ENCODE data around the gene EPS8.

The EPS8 gene

DNA sequence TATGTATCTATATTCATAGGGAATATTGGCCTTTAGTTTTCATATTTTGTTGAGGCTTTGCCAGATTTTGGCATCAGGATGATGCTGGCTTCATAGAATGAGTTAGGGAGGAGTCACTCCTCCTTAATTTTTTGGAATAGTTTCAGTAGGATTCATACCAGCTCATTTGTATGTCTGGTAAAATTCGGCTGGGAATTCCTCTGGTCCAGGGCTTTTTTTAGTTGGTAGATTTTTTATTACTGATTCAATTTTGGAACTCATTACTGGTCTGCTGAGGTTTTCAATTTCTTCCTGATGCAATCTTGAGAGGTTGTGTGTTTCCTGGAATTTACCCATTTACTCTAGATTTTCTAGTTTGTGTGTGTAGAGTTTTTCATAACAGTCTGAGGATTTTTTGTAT is 175.2 kb downstream of the EPS8 start:
- in situ Hi-C loops (cut with MboI; ENCODE audit: low sequenced_read_pairs), result no loop called here

DNA sequence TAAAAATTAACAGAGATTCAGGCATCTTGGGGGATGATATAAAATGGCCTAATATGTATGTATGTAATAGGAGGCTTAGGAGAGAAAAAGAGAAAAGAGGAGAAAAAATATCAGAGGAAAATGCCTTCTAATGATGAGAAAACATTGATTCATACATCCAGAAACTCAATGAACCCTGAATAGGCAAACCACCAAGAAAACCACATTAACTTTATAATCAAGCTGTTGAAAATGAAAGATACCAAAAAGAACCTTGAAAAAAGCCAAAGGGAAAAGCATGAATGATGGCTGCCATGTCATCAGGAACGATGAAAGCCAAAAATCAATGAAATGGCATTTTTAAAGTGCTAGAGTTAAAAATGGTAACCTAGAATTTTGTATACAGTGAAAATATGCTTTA is 180.2 kb downstream of the EPS8 start:
- in situ Hi-C loops (cut with MboI; ENCODE audit: low sequenced_read_pairs), result no loop called here

DNA sequence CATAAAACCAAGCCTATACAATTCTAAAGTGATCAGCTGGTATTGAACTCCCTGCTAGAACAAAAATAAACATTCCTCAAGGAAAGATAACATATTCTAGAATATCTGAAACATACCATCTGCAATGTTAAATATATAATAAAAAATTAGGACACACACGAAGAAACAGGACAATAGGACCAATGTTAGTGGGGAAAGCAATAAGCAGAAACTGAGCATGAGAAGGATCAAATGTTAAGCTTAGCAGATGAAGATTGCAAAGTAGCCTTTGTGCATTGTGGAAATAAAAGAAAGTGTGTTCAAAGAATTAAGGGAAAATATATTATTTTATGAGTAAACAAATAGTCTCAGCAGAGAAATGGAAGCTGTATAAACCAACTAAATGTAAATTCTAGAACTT is 180.8 kb downstream of the EPS8 start:
- in situ Hi-C loops (cut with MboI; ENCODE audit: low sequenced_read_pairs), result no loop called here

DNA sequence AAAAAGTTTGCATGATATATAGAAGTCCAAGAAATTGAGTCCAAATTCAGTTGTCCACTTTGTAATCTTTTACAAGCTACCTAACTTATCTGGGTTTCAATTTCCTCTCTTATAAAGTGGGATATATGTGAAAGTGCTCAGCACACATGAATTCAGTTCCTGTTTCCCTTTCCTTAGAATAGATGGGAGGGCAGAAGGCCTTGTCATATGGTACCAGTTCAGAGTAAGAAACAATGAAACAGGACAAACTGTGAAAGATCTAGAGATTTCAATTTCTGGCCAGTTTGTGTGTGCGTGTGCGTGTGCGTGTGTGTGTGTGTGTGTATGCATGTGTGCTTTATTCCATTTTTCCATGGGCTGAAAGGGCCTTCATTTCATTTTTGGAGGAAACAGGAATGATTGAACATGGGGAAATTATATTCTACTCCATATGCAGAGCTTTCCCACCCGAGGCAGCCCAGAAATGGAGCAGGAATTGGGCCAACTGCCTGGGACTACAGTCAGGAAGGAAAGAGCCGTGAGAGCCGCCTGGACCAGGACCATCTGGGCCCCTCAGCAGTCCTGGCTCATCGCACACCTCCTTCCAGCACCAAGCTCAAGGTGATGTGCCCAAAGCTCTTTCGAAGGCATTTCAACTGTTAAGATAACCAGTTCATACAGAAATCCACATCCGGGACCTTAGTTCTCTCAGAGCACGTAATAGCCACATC is 183.2 kb downstream of the EPS8 start:
- in situ Hi-C loops (cut with MboI; ENCODE audit: low sequenced_read_pairs), result no loop called here

DNA sequence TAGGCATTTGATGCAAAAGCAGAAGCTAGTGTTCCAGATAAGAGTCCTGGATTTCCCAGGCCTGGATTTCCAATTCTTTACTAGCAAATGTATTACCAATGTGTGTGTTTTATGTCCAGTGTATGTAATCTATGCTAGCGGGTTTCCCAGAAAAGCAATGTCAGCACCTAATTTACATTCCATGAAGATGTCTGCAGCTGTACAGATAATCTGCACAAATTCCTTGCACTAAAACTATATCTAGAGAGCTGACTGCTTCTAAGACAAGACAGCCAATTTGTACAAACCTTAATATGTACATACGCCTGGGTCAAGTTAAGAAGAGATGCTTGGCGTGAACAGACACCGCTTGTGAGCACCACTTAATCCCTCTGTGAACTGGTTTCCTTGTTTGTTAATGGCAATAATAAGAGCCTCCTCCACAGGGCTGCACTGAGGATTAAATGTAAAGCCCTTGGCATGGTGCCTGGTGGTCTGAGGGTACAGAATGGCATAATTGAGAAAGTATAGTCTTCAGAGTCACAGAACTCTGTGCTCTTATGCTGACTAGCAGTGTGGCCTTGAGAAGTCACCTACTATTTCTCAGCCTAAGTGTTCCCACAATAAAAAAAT is 185.6 kb downstream of the EPS8 start:
- in situ Hi-C loops (cut with MboI; ENCODE audit: low sequenced_read_pairs), result no loop called here

DNA sequence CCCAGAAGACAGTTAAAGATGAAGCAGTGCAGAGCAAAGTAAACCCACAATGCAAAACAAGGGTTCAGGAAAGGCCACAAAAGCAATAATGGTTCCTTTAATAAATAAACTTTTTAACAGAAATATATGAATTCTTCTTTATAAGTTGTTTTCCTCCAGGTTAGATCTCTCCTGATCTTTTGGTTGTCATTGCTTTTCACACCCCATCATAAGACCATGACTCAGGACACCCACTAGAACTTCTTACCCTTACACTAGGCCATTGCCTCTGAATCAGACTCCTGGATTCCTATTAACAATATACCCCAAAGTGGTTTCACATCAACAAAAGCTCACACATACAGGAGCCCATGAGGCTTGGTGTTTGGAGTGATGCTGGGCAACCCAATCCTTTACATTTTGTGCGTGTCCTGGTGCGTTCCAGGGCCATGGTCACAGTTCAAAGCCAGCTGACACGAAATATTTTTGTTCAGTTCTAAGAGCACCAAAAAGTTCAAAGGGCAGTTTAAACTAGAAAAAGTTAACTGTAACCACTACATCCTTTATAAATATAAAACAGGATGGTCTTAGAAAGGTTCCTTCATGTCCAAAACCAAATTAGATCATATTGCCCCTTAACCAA is 187.0 kb downstream of the EPS8 start:
- in situ Hi-C loops (cut with MboI; ENCODE audit: low sequenced_read_pairs), result no loop called here

DNA sequence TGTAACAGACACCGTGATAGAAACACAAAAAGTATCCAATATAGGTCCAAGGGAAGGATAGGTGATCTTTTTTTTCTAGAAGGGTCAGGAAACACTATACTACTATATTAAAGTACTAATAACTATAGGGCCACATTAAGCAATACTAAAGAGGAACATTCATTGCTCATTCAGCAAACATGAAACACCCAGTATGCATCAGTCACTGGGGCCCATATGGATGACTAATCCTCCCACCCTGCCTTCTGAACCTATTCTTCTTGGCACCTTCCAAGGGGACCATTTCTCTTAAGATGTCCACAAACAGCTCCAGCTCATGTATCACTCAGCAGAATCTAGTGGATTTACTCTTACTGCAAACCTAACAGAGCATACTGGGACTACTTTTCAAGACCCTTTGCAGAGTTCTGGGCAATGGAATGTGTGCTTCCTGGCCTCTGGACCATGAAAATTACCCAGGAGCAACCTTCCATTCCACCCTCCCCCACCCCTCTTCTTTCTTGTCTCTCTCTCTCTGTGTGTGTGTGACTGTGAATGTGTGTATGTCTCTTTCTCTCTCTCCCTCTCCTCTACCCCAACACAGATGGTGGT is 187.9 kb downstream of the EPS8 start:
- in situ Hi-C loops (cut with MboI; ENCODE audit: low sequenced_read_pairs), result no loop called here

DNA sequence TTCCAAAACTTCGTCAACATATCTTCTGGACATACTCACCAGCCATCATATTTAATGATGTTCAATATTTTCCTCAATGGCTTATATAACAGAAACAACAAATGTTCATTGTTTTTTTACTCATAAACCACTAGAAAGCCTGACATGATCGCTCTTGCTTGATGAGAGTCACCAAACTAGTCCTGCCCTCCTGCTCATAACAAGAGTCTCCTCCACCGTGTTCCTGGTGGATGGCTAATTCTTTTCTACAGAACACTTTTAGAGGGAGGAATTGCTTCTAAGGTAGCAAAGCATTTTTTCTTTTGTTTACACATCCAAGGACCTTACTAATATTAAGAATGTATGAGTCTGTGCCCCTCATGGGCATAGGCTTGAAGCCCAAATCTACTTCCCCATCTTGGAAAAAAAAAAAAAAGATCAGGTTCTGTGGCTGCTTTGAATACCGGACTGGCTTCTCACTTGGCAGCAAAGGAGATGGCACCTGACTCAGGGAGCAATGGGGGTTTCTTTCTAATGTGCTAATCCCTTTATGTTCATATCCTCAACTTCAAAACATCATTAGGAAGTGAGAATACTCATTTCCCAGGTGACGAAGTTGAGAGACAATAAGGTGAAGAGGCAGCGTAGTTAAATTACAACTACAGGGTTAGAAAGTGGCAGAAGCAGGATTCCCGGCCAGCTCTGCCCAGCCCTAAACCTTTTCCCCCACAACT is 188.8 kb downstream of the EPS8 start:
- in situ Hi-C loops (cut with MboI; ENCODE audit: low sequenced_read_pairs), result no loop called here

DNA sequence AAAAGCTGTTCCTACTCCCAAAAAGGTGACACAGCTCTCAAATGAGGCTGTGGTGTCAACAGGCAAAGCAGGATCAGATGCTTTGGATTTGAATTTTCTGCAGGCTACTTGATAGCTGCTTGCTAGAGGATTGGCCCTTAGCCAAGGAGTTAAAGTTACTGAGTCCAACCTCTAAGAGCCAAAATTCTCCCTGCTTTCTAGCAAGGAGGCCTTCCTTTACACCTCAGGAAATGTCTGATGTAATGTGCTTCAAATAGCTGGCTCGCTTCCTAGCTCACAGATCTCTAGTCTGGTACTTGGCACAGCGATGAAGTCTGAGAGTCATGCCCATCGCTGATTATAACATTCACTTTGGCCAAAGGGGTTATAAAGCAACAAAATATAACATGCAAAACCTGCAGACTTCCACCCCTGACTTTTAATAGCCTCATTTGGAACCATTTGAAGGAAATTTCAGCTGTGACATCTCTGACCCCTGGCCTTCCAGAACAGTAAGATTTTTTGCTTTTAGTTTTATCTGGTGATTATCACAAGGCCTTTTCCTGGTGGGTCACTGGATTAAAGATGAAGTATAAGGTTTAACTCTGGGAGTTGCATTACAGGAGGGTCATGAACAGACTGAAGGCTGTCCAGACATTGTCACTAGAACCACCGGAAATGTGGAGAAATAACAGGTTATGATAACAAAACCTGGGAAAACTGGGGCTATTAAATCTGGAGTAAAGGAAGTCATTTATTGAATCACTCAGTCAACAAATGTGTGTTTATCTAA is 189.7 kb downstream of the EPS8 start:
- in situ Hi-C loops (cut with MboI; ENCODE audit: low sequenced_read_pairs), result loop anchor here (10.0 kb wide), 1 partner anchor 255 kb away; no protein-coding TSS in a partner anchor

DNA sequence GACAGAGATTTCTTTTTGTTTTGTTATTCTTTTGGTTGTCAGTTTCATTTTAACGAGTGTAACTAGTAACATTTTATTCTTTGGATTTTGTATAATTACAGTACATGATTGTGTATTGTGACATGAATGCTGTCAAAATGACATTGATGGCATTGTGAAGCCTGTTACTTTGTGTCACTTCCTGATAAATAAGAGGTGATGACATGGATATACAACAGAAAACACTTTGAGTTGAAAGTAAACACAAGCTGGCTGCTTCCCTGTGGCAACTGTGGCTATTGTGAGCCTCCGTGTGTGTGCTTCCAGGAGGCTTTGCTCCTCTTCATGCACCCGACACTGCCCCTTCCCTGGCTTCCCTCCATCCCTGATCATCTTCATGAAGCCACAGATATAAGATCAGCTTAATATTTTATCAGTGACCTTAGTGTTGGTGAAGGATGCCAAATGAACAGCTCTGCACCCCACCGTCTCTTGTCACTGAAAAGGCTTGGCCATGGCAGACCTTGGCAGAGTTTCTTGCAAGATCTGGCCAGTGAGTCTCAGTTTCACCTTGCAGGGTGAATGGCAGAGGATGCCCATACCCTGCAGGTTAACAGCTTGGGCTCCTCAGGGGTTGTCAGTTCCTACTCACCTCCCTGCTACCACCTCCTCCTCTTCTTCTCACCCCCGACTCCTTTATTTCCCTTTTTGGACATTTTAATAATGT is 191.9 kb downstream of the EPS8 start:
- in situ Hi-C loops (cut with MboI; ENCODE audit: low sequenced_read_pairs), result loop anchor here (10.0 kb wide), 1 partner anchor 258 kb away; no protein-coding TSS in a partner anchor

DNA sequence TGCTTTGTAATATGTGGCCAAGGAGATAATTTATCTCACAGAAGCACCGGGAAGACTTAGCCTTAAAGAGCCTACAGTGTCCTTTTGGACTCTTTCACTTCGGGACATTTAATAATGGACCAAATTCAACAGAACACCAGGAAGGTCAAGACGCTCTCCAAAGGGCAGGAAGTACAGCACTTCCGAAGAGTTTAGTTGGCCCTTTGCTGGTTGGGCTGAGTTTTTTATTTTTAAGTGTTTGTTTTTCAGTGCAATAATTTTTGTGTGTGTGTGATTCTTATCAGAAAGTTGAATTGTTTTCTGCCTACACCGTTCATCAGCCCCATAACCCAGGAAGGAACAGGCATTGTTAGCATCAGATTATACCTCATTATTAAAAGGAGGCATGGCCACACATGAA is 193.0 kb downstream of the EPS8 start:
- in situ Hi-C loops (cut with MboI; ENCODE audit: low sequenced_read_pairs), result loop anchor here (10.0 kb wide), 1 partner anchor 259 kb away; no protein-coding TSS in a partner anchor

DNA sequence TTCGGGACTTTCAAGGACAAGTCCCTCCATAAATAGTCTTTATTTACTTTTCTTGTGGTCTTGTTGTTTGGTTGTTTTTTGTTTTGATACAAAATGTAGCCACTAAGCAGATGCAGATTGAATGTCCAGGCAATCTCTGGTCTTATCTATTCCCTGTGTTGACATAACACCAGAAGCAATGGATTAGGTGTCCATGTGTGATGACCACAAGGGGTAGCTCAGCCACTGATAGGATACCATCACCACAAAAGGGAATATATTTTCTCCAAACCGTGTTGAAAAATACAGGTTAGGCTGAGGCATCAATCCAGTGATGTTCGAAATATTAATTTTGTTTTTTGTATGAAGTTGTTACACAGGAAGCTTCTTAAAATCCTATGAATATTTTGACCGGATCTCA is 196.3 kb downstream of the EPS8 start:
- in situ Hi-C loops (cut with MboI; ENCODE audit: low sequenced_read_pairs), result loop anchor here (10.0 kb wide), 1 partner anchor 262 kb away; no protein-coding TSS in a partner anchor

DNA sequence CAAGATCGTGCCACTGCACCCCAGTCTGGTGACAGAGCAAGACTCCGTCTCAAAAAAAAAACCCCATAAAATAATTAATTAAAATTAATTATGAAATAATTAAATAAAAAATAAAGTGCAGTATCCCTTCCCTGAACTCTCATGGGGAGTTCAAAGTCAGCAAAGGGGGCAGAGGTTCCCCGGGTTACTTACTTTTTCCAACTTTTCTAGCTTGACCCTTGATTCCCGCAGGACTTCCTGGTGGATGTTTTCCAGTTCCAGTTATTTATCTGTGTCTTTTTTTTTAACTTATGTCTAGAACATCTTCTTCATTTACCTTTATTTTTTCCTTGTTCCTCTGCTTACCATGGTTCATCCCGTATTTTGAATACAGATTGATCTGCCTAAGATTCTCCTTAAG is 197.4 kb downstream of the EPS8 start:
- in situ Hi-C loops (cut with MboI; ENCODE audit: low sequenced_read_pairs), result loop anchor here (10.0 kb wide), 1 partner anchor 263 kb away; no protein-coding TSS in a partner anchor

DNA sequence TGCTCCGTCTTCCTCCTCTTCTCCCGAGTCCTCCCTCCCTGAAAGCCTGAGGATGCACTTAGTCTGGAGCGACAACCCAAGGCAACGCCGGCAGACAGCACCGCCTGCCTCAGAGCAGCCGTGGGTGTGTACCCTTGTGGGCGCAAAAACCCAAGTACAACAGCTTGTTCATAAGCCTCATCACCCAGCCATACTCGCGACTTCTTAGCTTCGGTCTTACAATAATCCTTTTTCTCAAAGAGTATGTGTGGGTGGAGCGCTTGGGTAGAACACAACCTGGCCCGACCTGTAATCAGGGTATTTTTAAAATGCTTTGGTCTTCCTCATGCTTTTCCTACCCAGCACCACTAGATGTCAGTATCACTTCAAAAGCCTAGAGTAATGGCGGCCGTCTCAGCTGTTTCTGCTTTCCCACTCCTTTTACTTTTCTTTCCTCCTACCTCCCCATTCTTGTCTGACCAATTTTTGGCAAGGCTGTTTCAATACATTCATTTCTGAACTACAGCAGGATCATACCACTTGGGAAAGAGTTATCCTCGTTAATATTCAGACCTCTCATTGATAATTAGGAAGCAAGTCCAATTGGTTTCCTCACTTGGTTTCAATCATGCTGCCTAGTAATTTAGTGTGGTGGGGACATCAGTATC is 198.9 kb downstream of the EPS8 start:
- in situ Hi-C loops (cut with MboI; ENCODE audit: low sequenced_read_pairs), result loop anchor here (10.0 kb wide), 1 partner anchor 264 kb away; no protein-coding TSS in a partner anchor

DNA sequence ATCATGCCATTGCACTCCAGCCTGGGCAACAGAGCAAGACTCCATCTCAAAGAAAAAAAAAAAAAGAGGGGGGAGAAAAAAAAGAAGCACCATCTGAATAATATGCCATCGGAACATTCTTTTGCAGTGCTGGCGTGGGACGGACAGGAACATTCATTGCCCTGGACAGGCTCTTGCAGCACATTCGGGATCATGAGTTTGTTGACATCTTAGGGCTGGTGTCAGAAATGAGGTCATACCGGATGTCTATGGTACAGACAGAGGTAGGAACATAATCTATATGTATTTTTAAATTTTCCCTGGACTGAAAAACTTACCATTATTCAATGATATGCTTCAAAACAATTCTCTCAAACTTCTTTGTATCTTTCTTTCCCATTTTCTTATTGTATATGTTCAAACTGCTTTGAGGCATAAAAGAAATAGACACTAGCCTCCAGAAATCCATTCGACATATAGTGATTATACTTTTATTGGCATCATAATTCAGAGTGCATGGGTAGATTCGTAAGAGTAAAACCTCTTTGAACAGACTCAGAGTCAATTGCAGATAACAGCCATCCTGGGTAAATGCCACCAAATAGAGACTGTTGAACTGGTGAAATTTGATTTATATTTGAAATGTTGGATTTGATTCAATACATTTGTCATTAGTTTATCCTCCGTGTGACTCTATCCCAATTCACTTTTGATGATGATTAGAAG is 199.7 kb downstream of the EPS8 start:
- in situ Hi-C loops (cut with MboI; ENCODE audit: low sequenced_read_pairs), result loop anchor here (10.0 kb wide), 1 partner anchor 265 kb away; no protein-coding TSS in a partner anchor

DNA sequence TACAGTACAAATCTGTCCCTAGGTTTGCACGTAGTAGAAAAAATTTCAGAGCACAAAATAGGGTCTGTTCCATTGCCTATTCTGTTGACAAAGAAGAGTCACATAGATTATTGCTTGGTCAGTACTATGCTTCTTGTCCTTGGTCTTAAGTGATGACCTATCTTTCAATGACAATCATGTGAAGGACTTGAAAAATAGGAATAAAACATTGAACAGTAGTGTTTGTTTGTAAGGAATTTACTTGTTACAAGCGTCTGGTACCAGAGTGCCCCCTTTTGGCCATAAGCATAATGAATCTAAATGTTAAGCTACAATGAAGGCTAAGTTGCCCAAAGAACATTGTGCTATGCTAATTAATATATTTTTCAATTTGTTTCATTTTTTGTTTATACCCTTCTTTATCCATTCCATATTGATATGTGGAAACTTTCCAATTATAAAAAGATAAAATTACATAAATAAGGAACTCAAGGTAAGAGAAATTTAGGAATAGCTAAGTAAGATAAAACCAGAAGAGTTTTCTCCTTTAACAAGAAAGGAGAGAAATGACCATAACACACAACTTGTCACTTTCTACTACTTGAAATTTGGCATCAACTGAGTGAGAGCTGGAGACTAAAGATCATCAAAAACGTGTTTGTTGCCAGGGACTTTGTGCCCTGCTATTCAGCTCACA is 204.7 kb downstream of the EPS8 start:
- in situ Hi-C loops (cut with MboI; ENCODE audit: low sequenced_read_pairs), result loop anchor here (5.0 kb wide), 1 partner anchor 52 kb away; no protein-coding TSS in a partner anchor

DNA sequence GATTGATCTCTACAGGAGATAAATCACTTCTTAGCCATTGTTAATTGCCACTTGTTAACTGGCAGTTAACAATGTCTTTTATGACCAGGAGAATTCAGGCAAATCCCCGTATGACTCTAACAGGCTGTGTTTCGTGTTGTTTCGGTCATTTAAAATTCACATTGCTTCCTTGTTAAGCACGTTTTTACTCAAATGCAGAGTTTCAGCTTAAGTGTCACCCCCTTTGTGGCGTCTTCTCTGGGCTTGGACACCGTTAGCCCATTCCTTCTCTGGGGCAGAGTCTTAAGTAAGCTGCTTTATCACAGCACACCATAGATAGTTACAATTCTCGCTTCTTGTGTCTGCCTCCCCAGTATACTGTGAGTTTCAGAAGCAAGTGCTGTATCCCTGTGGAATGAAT is 205.4 kb downstream of the EPS8 start:
- in situ Hi-C loops (cut with MboI; ENCODE audit: low sequenced_read_pairs), result loop anchor here (5.0 kb wide), 1 partner anchor 52 kb away; no protein-coding TSS in a partner anchor

DNA sequence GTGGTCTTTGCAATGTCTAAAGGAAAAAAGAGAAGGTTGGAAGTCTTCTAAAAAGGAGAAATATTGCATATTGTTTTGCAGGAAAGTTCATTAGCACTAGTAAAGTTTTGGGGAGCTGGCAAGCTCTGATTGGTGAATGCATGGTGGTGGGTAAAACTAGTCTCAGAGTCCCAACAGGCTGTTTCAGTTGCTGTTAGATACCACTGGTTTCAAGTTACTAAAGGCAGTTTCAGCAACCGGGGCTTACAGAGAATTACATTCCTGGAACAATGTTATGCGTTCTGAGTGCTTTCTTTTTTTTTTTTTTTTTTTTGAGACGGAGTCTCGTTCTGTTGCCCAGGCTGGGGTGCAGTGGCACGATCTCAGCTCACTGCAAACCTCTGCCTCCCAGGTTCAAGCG is 208.2 kb downstream of the EPS8 start:
- in situ Hi-C loops (cut with MboI; ENCODE audit: low sequenced_read_pairs), result loop anchor here (5.0 kb wide), 1 partner anchor 49 kb away; no protein-coding TSS in a partner anchor

Measured in HL-60/S4 (cell line).